ENCODE results near the gene RHNO1. TPM values are rescaled to one million over a fixed set of nuclear protein-coding genes. Genes with fewer than 3 reads are reported as not detected.

The RHNO1 gene
- total RNA-seq, 6 donors from 2014 or later, result 9.4 to 15.7 (median 12.3) TPM

DNA sequence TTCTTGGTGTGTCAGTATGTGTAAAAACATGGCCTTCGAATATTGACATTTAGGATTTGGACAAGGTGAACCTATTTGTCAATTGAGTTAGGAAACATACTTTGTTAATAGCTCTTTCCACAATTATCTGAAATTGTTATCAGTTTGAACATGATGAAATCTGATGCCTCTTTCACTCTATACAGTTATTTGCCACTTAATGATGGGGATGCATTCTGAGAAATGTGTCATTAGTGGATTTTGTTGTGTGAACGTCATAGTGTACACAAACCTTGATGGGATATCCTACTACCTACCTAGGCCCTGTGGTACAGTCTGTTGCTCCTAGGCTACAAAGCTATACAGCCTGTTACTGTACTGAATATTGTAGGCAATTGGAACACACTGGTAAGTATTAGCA lies 18.5 kb downstream of the RHNO1 start:
- Histone ChIP-seq H3K36me3 (no peaks in the 10 kb centered on the region), H3K4me1 (peaks cover 3 to 15% (median 5%) of the 10 kb centered on the region in 4 donors), H3K9me3 (no peaks in the 10 kb centered on the region), H3K27ac (no peak overlapping the region), H3K4me3 (no peak overlapping the region), H3K27me3 (no peaks in the 10 kb centered on the region)
- DNase-seq (no peak), ATAC-seq (ENCODE audit: low FRiP score in 2 of 2) (no peak)
- TF ChIP-seq EP300 (IDR thresholded peaks at IDR 0.05) (no peak), POLR2A (IDR thresholded peaks at IDR 0.05) (no peak), POLR2AphosphoS5 (IDR thresholded peaks at IDR 0.05) (no peak)
- TF ChIP-seq, protein P1, sequence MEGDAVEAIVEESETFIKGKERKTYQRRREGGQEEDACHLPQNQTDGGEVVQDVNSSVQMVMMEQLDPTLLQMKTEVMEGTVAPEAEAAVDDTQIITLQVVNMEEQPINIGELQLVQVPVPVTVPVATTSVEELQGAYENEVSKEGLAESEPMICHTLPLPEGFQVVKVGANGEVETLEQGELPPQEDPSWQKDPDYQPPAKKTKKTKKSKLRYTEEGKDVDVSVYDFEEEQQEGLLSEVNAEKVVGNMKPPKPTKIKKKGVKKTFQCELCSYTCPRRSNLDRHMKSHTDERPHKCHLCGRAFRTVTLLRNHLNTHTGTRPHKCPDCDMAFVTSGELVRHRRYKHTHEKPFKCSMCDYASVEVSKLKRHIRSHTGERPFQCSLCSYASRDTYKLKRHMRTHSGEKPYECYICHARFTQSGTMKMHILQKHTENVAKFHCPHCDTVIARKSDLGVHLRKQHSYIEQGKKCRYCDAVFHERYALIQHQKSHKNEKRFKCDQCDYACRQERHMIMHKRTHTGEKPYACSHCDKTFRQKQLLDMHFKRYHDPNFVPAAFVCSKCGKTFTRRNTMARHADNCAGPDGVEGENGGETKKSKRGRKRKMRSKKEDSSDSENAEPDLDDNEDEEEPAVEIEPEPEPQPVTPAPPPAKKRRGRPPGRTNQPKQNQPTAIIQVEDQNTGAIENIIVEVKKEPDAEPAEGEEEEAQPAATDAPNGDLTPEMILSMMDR (IDR thresholded peaks at IDR 0.05), result no peak
- WGBS, 2 donors, result 79 to 88% methylated on average over 2 of the region's 2 CpGs

DNA sequence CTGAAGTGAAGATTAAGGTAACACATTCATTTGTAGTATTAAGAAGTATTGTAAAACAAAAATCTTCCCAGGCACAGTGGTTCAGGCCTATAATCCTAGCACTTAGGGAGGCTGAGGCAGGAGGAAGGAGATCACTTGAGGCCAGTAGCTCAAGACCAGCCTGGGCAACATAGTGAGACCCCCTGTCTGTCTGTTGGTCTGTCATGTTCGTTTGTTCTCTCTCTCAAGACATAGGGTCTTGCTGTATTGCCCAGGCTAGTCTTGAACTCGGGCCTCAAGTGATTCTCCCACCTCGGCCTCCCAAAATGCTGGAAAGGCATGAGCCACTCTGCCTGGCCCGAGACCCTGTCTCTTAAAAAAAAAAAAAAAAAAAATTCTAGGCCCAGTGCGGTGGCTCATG lies 20.4 kb downstream of the RHNO1 start:
- H3K27me3 ChIP-seq, result no peaks in the 10 kb centered on the region
- DNase-seq, result no peak
- H3K4me3 ChIP-seq, result no peak overlapping the region
- ATAC-seq (ENCODE audit: low FRiP score in 2 of 2), result no peak
- H3K4me1 ChIP-seq, result peaks cover 3 to 9% (median 5%) of the 10 kb centered on the region in 4 donors
- 95 to 97% methylated on average over 5 of the region's 5 CpGs for WGBS, 2 donors
- TF ChIP-seq EP300 (IDR thresholded peaks at IDR 0.05) (no peak), POLR2AphosphoS5 (IDR thresholded peaks at IDR 0.05) (no peak), POLR2A (IDR thresholded peaks at IDR 0.05) (no peak)
- TF ChIP-seq, protein P1 (IDR thresholded peaks at IDR 0.05), result no peak
- no peaks in the 10 kb centered on the region for H3K9me3 ChIP-seq
- H3K36me3 ChIP-seq, result no peaks in the 10 kb centered on the region
- H3K27ac ChIP-seq, result no peak overlapping the region

DNA sequence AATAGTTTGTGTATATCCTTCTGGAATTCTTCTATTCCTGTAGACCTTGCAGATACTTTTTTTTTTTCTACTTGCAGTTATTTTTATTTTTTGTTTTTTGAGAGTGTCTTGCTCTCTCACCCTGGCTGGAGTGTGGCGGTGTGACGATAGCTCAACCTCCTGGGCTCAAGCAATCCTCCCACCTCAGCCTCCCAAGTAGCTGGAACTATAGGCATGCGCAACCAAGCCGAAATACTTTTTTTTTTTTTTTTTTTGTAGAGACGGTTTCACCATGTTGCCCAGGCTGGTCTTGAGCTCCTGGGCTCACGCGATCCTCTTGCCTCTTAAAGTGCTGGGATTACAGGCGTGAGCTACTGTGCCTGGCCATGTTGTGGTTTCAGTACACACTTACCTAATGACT lies 23.6 kb downstream of the RHNO1 start:
- H3K27ac ChIP-seq, result no peak overlapping the region
- ATAC-seq (ENCODE audit: low FRiP score in 2 of 2), result no peak
- H3K4me3 ChIP-seq, result no peak overlapping the region
- DNase-seq, result no peak
- no peaks in the 10 kb centered on the region for H3K9me3 ChIP-seq
- peaks cover 5 to 9% (median 6%) of the 10 kb centered on the region in 4 donors for H3K4me1 ChIP-seq
- no peaks in the 10 kb centered on the region for H3K27me3 ChIP-seq
- no peaks in the 10 kb centered on the region for H3K36me3 ChIP-seq
- WGBS, 2 donors, result 91 to 97% methylated on average over 8 of the region's 8 CpGs
- TF ChIP-seq EP300 (IDR thresholded peaks at IDR 0.05) (no peak), POLR2AphosphoS5 (IDR thresholded peaks at IDR 0.05) (no peak), POLR2A (IDR thresholded peaks at IDR 0.05) (no peak)
- TF ChIP-seq, protein P1 (IDR thresholded peaks at IDR 0.05), result no peak

DNA sequence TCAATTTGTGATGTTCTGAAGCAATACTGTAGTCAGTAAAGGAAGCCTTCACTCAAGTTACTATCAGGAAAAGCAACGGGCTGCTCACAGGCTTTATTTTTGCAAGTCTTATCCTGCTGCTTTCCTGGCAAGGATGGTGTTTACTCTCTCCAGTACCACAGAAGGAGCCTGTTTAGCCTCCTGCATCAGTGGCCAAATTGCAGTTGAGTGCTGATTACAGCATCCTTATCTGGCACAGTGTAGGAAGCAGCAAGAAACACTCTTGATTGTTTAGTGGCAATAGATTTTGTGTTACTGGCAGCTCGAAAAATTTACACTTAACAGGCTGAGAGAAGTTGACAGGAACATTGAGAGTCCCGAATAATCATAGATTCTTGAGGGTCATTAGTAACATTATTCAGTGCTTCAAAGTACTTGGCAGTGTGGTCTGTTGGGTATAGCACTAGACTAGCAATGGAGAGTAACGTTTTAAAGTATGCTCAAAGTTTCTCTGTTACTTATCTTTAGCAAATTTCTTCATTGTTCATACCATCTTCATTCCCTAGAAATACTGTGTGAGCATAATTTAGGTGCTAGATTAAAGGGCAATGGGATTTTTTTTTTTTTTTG lies 25.4 kb downstream of the RHNO1 start:
- WGBS, 2 donors, result 35 to 38% methylated on average over 4 of the region's 4 CpGs
- Histone ChIP-seq H3K4me3 (no peak overlapping the region), H3K9me3 (no peaks in the 10 kb centered on the region), H3K27me3 (no peaks in the 10 kb centered on the region), H3K27ac (peak overlapping the region in 1 of 4 donors; percentile 4), H3K36me3 (no peaks in the 10 kb centered on the region), H3K4me1 (peaks cover 5 to 9% (median 6%) of the 10 kb centered on the region in 4 donors)
- ATAC-seq (ENCODE audit: low FRiP score in 2 of 2) (peak; percentile 48 to 82), DNase-seq (peak in 1 of 2 donors; percentile 25)
- TF ChIP-seq, protein P1 (IDR thresholded peaks at IDR 0.05), result no peak
- TF ChIP-seq POLR2AphosphoS5 (IDR thresholded peaks at IDR 0.05) (no peak), EP300 (IDR thresholded peaks at IDR 0.05) (no peak), POLR2A (IDR thresholded peaks at IDR 0.05) (no peak)

DNA sequence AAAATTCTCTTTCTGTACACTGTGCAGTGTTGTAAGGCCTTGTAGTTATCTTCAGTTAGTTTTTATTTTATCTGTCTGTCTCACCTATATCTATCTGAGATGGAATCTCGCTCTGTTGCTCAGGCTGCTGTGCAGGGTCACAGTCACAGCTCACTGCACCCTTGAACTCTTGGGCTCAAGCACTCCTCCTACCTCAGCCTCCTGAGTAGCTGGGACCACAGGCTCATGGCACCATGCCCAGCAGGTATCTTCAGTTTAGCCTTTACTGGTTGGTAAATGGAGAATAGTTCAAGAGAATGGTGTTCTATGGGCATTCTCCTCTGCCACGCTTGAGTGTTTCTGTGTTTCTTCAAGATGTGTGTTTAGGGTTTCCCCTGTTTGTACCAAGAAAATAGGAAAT lies 27.2 kb downstream of the RHNO1 start:
- Histone ChIP-seq H3K36me3 (peaks cover 0 to 3% (median 0%) of the 10 kb centered on the region in 4 donors), H3K4me3 (no peak overlapping the region), H3K27me3 (no peaks in the 10 kb centered on the region), H3K9me3 (no peaks in the 10 kb centered on the region), H3K27ac (no peak overlapping the region), H3K4me1 (peaks cover 5 to 9% (median 6%) of the 10 kb centered on the region in 4 donors)
- DNase-seq, result no peak
- TF ChIP-seq, protein P1 (IDR thresholded peaks at IDR 0.05), result no peak
- TF ChIP-seq EP300 (IDR thresholded peaks at IDR 0.05) (no peak), POLR2A (IDR thresholded peaks at IDR 0.05) (no peak), POLR2AphosphoS5 (IDR thresholded peaks at IDR 0.05) (no peak)
- 92 to 96% methylated on average over 2 of the region's 2 CpGs for WGBS, 2 donors
- no peak for ATAC-seq (ENCODE audit: low FRiP score in 2 of 2)

Data from upper lobe of left lung (tissue), 6 donors.